ENCODE measurements around the gene PIGU.
A peak's percentile ranks its signal among the peaks of the same experiment; 100 is the strongest.

PIGU gene

DNA sequence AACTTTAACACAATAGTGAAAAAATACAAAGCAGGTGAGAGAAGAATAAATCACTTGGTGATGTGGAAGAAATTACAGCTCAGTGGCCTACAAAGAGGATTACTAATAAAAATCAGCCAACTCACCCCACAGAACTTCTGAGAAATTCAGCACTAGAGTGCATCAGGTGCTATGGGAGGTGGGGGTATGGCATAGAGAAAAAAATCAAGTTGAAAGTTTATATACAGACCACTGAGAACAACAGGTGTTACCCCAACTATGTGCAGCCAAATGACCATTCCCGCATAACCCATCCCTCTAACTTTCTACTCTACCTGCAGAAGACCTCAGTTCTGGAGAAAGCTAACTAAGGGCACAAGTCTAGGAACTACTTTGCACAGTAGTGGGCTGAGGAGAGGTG lies 47.0 kb downstream of the PIGU start:
- Mint-ChIP-seq H3K4me3 (no peak overlapping the region), H3K4me1 (peaks cover 7% of the 10 kb centered on the region), H3K27me3 (ENCODE audit: low read depth, poor library complexity) (no peaks in the 10 kb centered on the region), H3K27ac (no peak overlapping the region), H3K36me3 (ENCODE audit: low read depth) (peaks cover 48% of the 10 kb centered on the region), H3K9me3 (no peaks in the 10 kb centered on the region)
- DNase-seq: no peak
- no peak for TF ChIP-seq CTCF (IDR thresholded peaks at IDR 0.05)

- no peak for DNase-seq
- TF ChIP-seq CTCF (IDR thresholded peaks at IDR 0.05): no peak
- Mint-ChIP-seq H3K9me3 (no peaks in the 10 kb centered on the region), H3K4me3 (no peak overlapping the region), H3K4me1 (peaks cover 7% of the 10 kb centered on the region), H3K36me3 (ENCODE audit: low read depth) (peaks cover 43% of the 10 kb centered on the region), H3K27ac (no peak overlapping the region), H3K27me3 (ENCODE audit: low read depth, poor library complexity) (no peaks in the 10 kb centered on the region)
Measured at GRCh38 chr20:34629342-34629741, 47.5 kb downstream of the PIGU start.

- TF ChIP-seq CTCF (IDR thresholded peaks at IDR 0.05): no peak
- no peak overlapping the region for H3K4me3 Mint-ChIP-seq
- no peaks in the 10 kb centered on the region for H3K27me3 Mint-ChIP-seq (ENCODE audit: low read depth, poor library complexity)
- peaks cover 7% of the 10 kb centered on the region for H3K4me1 Mint-ChIP-seq
- no peak for DNase-seq
- peak overlapping the region; percentile 44 for H3K27ac Mint-ChIP-seq
- H3K36me3 Mint-ChIP-seq (ENCODE audit: low read depth): peaks cover 46% of the 10 kb centered on the region
- no peaks in the 10 kb centered on the region for H3K9me3 Mint-ChIP-seq
Measured at GRCh38 chr20:34628026-34628425, 48.9 kb downstream of the PIGU start.

- Mint-ChIP-seq H3K4me1 (peaks cover 7% of the 10 kb centered on the region), H3K27me3 (ENCODE audit: low read depth, poor library complexity) (no peaks in the 10 kb centered on the region), H3K9me3 (no peaks in the 10 kb centered on the region), H3K4me3 (no peak overlapping the region), H3K36me3 (ENCODE audit: low read depth) (peaks cover 46% of the 10 kb centered on the region), H3K27ac (peak overlapping the region; percentile 44)
- no peak for TF ChIP-seq CTCF (IDR thresholded peaks at IDR 0.05)
- no peak for DNase-seq
Measured at GRCh38 chr20:34627458-34627857, 49.4 kb downstream of the PIGU start.

DNA sequence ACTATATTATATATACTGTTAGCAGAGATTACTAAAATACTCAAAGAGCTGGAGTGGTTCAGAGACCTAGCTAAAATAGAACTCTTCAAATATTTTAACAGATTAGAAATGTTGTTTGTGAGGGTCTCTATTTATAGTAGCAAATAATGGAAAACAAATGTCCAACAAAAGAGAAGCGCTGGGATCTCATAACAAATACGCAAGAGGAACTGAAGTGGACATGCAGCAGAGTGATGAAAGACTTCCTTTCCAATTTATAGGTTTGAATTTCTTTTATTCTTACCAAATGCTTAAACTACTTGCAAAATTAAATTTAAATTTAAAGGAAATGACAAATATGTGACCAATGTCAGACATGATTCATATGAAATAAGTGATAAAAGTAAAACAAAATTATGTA lies 49.9 kb downstream of the PIGU start:
- Mint-ChIP-seq H3K9me3 (no peaks in the 10 kb centered on the region), H3K36me3 (ENCODE audit: low read depth) (peaks cover 48% of the 10 kb centered on the region), H3K4me1 (peaks cover 7% of the 10 kb centered on the region), H3K27me3 (ENCODE audit: low read depth, poor library complexity) (no peaks in the 10 kb centered on the region), H3K4me3 (no peak overlapping the region), H3K27ac (no peak overlapping the region)
- TF ChIP-seq CTCF (IDR thresholded peaks at IDR 0.05): no peak
- DNase-seq: no peak

GRCh38 chr20:34624629-34625028 lies 52.3 kb downstream of the PIGU start:
- DNase-seq: no peak
- Mint-ChIP-seq H3K4me3 (no peak overlapping the region), H3K36me3 (ENCODE audit: low read depth) (peaks cover 54% of the 10 kb centered on the region), H3K4me1 (peaks cover 14% of the 10 kb centered on the region), H3K27ac (no peak overlapping the region), H3K27me3 (ENCODE audit: low read depth, poor library complexity) (no peaks in the 10 kb centered on the region), H3K9me3 (no peaks in the 10 kb centered on the region)
- TF ChIP-seq CTCF (IDR thresholded peaks at IDR 0.05): no peak
